Forelimb muscle (tissue), 1 donor: Measurements from ENCODE around the gene KCTD1. TPM values are rescaled to one million over a fixed set of nuclear protein-coding genes. Genes with fewer than 3 reads are reported as not detected.

Experiments
- DNase-seq: peaks from one replicate; pipeline ENCODE4 v3.0.0-alpha.2; 2013; ENCODE audit warnings: low read depth
- polyA plus RNA-seq: library from polyadenylated mRNA; unstranded; fragments of 120-200 nt; gene quantifications from one replicate; pipeline ENCODE4 v1.2.1, GENCODE V29; 2013; ENCODE audit not compliant: insufficient read length

The KCTD1 gene
- polyA plus RNA-seq, 1 donor, result 4.2 TPM

GRCh38 chr18:26429535-26430226 lies 118.7 kb downstream of the KCTD1 start:
- DNase-seq, result no peak

- no peak for DNase-seq
Observed at GRCh38 chr18:26425148-26425531, 123.2 kb downstream of the KCTD1 start.

- DNase-seq, result no peak
Observed at GRCh38 chr18:26424428-26425147, 123.8 kb downstream of the KCTD1 start.

GRCh38 chr18:26422472-26423162 lies 125.7 kb downstream of the KCTD1 start:
- DNase-seq, result no peak

GRCh38 chr18:26421931-26422330 lies 126.4 kb downstream of the KCTD1 start:
- no peak for DNase-seq

- no peak for DNase-seq
Observed at GRCh38 chr18:26421503-26421902, 126.8 kb downstream of the KCTD1 start.

GRCh38 chr18:26419746-26420145 lies 128.6 kb downstream of the KCTD1 start:
- no peak for DNase-seq

- DNase-seq, result no peak
Observed at GRCh38 chr18:26418225-26418624, 130.1 kb downstream of the KCTD1 start.

GRCh38 chr18:26417190-26417589 lies 131.2 kb downstream of the KCTD1 start:
- no peak for DNase-seq

- no peak for DNase-seq
Observed at GRCh38 chr18:26416652-26417150, 131.7 kb downstream of the KCTD1 start.

- no peak for DNase-seq
Observed at GRCh38 chr18:26415631-26416030, 132.7 kb downstream of the KCTD1 start.

GRCh38 chr18:26414901-26415440 lies 133.4 kb downstream of the KCTD1 start:
- no peak for DNase-seq

- no peak for DNase-seq
Observed at GRCh38 chr18:26409091-26409490, 139.3 kb downstream of the KCTD1 start.

GRCh38 chr18:26407736-26408601 lies 140.4 kb downstream of the KCTD1 start:
- DNase-seq, result no peak

GRCh38 chr18:26406854-26407517 lies 141.4 kb downstream of the KCTD1 start:
- DNase-seq, result no peak

GRCh38 chr18:26406324-26406723 lies 142.0 kb downstream of the KCTD1 start:
- no peak for DNase-seq

GRCh38 chr18:26405190-26405801 lies 143.1 kb downstream of the KCTD1 start:
- no peak for DNase-seq
